WERI-Rb-1 (cell line): ENCODE results near the gene AKT1.
A peak's percentile ranks its signal among the peaks of the same experiment; 100 is the strongest.
"Not testable (repeated sequence)": the region's sequence is repeated elsewhere in the genome, so short reads cannot be mapped to it uniquely, and the experiment has no call there.

Source experiments
- DNase-seq: peaks from one replicate; pipeline ENCODE4 v3.0.0-alpha.2; 2020
- H3K27ac ChIP-seq: fragments of 250-450 bp; sonication (Bioruptor Pico); 2 replicates; pipeline ENCODE4 v1.5.1; 2020; ENCODE audit warnings: mild to moderate bottlenecking, moderate library complexity
- H3K27me3 ChIP-seq: fragments of 250-450 bp; sonication (Bioruptor Pico); 2 replicates; pipeline ENCODE4 v1.5.1; 2021; ENCODE audit warnings: mild to moderate bottlenecking, low read depth, moderate library complexity; ENCODE audit not compliant: insufficient read depth, severe bottlenecking
- H3K36me3 ChIP-seq: fragments of 250-450 bp; sonication (Bioruptor Pico); 2 replicates; pipeline ENCODE4 v1.5.1; 2020; ENCODE audit warnings: mild to moderate bottlenecking, moderate library complexity
- H3K4me3 ChIP-seq: 2 replicates; pipeline ENCODE4 v1.5.1; 2011; ENCODE audit warnings: low read depth, mild to moderate bottlenecking, control low read depth, low read length
- H3K9me3 ChIP-seq: fragments of 250-450 bp; sonication (Bioruptor Pico); 2 replicates; pipeline ENCODE4 v1.5.1; 2021; ENCODE audit warnings: mild to moderate bottlenecking, moderate library complexity; ENCODE audit not compliant: severe bottlenecking
- CTCF ChIP-seq: IDR thresholded peaks from 2 replicates; pipeline ENCODE4 v1.5.1; 2011; ENCODE audit warnings: low read depth, mild to moderate bottlenecking, control low read depth, inconsistent platforms, low read length

Gene AKT1

GRCh38 chr14:104841730-104842129 is 46.2 kb upstream of the AKT1 start:
- no peaks in the 10 kb centered on the region for H3K27me3 ChIP-seq

DNA sequence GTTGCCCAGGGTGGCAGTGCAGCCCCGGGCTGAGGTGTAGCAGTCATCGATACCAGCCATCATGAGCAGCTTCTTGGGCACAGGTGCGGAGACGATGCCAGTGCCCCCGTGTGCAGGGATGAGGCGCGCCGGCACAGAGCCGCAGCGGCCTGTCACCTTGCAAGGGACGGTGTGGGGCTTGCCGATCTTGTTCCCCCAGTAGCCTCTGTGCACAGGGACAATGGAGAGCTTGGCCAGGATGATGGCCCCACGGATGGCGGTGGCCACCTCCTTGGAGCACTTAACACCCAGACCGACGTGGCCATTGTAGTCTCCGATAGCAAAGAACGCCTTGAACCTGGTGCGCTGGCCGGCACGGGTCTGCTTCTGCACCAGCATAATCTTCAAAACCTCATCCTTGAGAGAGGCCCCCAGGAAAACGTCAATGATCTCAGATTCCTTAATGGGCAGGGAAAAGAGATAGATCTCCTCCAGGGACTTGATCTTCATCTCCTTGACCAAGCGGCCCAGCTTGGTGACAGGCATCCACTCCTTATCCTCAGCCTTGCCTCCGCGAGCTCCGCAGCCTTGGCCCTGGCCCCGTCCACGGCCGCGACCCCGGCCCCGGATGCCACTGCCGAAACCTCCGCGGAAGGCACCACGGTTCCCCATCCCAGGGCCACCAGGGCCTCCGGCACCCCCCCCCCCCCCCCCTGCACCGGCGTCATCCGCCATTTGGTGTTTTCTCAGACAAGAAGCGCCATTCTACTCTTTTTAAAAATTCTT is 40.8 kb upstream of the AKT1 start:
- not testable (repeated sequence) for H3K27ac ChIP-seq, DNase-seq, H3K36me3 ChIP-seq, H3K9me3 ChIP-seq, H3K27me3 ChIP-seq, H3K4me3 ChIP-seq

More at GRCh38 chr14:104841730-104842129, 46.2 kb upstream of the AKT1 start:
- TF ChIP-seq CTCF: no peak
- H3K27ac ChIP-seq: no peak overlapping the region
- no peaks in the 10 kb centered on the region for H3K9me3 ChIP-seq
- no peak overlapping the region for H3K4me3 ChIP-seq
- DNase-seq: no peak
- no peaks in the 10 kb centered on the region for H3K36me3 ChIP-seq

GRCh38 chr14:104830781-104831180 is 35.2 kb upstream of the AKT1 start:
- Histone ChIP-seq H3K27ac (no peak overlapping the region), H3K27me3 (no peaks in the 10 kb centered on the region), H3K9me3 (no peaks in the 10 kb centered on the region), H3K36me3 (no peaks in the 10 kb centered on the region), H3K4me3 (no peak overlapping the region)
- DNase-seq: no peak
- no peak for TF ChIP-seq CTCF

DNA sequence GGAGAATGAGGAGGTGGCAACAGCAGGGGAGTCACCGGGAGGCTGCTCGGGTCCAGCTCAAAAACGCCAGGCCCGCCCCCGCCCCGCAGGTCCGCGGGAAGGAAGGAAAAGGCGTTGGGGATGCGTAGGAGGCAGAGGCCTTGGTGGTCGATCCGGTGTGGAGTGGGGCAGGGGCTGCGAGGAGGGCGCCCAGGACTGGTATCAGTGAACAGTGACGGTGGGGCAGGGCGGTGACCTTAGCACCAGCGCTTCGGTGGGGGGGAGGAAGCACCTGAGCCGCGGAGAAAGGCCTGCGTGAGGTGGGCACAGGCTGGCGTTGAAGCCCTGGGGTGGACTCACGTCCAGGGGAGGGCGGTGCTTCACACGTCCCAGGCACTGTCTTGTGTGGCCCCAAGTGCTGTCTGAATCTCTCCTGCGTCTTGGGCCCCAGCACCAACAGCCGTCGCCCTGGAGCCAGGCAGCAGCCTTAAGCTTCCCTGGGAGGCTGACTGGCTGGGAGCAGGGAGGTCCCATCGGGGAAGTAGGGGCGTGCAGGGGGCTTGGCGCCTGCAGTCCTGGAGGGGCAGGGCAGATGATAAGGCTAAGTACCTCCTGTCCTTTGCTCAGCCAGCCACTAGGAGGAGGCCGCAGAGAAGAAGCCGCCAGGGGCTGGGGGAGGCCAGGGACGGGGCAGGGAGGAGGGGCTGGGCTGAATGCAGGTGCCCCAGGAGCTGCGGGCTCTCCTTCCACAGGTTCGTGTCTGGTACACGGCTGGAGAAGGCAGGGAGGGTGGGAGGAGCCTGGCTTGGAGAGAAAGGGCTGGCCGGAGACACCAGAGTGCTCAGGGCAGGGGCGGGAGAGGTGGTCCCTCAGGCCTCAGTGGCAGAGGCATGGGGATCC is 31.9 kb upstream of the AKT1 start:
- DNase-seq: peak; percentile 93
- Histone ChIP-seq H3K36me3 (no peaks in the 10 kb centered on the region), H3K27me3 (no peaks in the 10 kb centered on the region), H3K4me3 (peak overlapping the region; percentile 47), H3K9me3 (no peaks in the 10 kb centered on the region), H3K27ac (peak overlapping the region; percentile 42)
- TF ChIP-seq CTCF: peak; percentile 76

DNA sequence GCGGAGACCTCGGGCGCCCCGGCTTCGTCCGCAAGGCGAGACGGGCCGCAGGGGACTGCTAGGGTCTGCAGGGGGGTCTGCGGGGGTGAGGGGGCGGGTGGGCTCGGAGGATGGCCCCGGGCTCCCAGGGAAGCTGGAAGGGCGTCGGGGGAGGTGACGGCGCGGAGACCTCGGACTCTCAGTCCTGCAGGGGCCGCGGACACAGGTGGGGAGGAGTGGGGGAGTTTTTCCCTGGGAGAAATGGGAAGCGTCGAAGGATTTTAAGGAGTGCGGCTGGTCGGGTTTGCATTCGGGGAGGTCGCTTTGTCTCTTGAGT is 31.3 kb upstream of the AKT1 start:
- Histone ChIP-seq H3K27ac (no peak overlapping the region), H3K27me3 (no peaks in the 10 kb centered on the region), H3K36me3 (no peaks in the 10 kb centered on the region), H3K4me3 (peak overlapping the region; percentile 47), H3K9me3 (no peaks in the 10 kb centered on the region)
- no peak for DNase-seq
- no peak for TF ChIP-seq CTCF

GRCh38 chr14:104826189-104826860 is 30.8 kb upstream of the AKT1 start:
- H3K27ac ChIP-seq: peak overlapping the region; percentile 60
- H3K4me3 ChIP-seq: peak overlapping the region; percentile 53
- peak; percentile 89 for DNase-seq
- no peaks in the 10 kb centered on the region for H3K36me3 ChIP-seq
- H3K27me3 ChIP-seq: no peaks in the 10 kb centered on the region
- peak; percentile 70 for TF ChIP-seq CTCF
- no peaks in the 10 kb centered on the region for H3K9me3 ChIP-seq
